GM11168 (cell line): ENCODE results near the gene DST.

Experiments
- in situ Hi-C: fragments of 300-500 bp; cut with MboI; formaldehyde crosslinking; loops from one replicate; pipeline ENCODE4 v1.12.0; 2022; ENCODE audit warnings: low sequenced_read_pairs; ENCODE audit not compliant: unreplicated experiment

The DST gene

DNA sequence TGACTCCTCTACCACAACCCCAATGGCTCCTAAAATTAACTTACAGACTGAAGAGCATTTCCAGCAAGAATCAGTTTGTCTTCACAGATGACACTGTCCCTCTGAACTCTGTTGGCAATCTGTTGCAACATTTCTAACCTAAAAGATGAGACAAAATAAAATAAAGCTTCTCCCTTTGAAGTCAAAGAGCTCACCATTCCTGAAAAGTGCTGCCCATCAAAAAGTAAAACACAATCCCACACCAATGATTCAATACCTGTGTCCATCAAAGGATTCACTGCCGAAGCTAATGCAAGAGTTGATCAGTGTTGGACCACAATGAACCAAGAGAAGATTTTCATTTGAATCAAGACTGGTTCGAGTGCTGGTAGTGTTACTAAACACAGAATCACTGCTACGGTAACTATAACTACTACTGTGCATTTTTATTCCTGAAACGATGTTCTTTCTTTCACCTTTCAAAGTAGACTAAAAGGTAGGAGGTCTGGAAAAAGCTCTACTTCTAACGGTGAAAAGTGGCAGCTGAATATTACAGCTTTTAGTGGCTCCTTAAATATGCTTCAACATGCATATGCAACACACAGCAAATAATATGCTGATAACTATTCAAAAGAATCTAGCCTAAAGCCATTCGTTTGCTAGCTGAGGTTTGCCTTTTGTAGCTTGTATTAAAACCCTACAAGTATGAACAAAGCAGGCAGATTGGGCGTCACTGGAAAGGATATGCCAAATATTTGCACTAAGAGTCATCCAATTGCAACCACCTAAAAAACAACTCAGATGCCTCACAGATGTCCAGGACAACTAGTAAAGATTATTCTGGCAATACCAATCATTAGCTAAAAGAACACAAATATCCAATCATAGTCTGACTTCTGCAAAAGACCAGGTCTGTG lies at the start of gene DST:
Gene DST, minus strand, starts transcription at position 524 of the 896 bp plus-strand sequence.
- in situ Hi-C loops, result loop anchor here (10.0 kb wide), 1 partner anchor 202 kb away; no protein-coding TSS in a partner anchor

DNA sequence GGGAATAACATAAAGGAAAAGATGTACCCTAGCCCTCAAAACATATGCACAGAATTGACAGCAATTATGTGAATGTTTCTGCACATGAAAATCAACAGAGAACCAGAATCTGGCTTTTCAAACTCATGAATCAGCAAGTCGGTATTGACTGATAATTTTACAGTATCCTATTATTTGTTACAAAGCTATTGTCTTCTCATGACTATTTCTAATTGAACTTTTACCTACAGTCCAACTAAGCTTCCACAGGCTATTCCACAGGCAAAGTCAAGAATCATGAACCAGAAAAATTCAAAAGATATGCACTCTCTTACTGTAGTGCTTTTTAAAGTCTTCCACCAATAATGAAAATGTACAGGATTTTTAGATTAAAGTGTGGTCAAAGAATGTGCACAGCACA lies 49.1 kb upstream of the DST start:
- in situ Hi-C loops, result no loop called here

DNA sequence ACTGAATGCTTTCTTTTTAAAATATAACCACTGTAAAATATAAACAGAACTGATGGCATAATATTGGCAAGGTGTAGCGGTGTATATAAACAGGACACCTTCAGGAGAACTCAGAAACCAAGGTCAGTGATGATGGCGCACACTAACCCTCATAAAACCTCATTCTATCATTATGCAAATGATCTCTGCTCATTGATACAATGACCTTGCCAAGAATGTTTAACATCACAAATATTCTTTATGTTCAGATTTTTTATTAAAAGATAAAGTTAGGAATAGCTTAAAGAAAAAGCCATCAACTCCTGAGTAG lies 48.6 kb upstream of the DST start:
- in situ Hi-C loops, result no loop called here

DNA sequence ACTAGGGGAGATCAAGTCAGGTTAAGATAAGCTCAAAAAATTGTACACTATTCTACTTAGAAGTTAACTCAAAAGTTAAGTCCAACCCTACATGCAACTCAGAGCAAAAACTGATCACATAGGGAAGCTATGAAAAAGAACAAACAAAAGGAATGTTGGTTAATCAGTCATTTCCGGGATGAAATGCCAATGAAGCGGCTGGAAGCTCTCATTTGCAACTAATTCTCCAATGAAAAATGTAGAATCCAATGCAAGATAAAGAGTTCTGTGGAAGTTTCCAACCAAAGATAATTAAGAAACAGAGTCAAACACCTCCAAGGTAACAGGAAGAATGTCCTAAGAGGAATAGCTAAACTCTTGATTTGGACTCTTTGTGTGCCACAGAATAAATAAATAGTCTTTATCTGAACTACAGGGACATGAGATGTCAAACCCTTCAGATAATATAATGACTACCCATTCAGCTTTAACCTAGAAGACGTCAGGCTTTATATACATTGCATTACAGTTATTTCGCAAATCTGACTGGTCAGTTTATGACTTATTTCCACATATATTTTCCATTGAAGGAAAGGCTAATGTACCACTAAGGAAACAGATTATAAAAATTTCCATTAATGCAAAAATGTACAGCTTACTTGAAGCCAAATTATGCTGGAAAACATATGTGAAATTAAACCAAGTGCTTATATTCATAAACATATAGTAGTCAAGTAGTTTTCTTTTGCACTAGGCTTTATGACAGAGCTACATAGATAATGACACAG lies 48.0 kb upstream of the DST start:
- in situ Hi-C loops, result no loop called here

DNA sequence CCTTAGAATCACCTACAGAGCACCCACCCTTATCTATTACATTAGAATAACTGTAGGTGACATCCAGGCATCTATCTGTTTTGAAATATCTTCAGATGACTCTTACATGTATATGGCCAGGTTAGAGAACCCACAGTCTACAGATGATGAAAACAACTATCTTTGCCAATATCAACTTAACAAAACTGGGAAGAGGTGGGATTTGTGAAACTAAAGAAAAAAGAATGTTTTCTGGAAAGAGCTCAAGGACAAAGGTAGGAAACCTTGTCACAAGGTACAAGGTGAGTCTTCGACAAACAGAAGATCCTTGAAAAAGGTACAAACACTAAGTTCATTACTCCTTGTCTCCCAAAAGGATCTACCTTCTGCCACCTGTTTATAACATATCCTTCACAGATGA lies 47.0 kb upstream of the DST start:
- in situ Hi-C loops, result no loop called here

DNA sequence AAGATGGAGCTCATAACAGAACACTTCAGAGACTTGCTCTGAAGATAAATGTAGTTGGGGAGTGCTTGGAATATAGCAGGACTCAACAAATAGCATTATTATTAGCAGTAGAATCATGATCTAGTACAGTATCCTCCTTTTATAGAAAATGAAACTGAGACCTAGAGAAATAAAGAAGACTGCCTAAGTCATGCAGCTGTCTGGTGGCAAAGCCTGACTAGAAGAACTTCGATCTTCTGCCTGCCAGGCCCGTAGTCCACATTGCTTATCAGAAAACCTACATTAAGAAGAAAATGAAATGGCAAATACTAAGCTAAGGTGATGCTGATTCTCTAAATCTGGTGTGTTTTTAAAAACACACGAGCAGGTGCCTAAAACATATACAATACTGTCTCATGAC lies 46.4 kb upstream of the DST start:
- in situ Hi-C loops, result no loop called here

DNA sequence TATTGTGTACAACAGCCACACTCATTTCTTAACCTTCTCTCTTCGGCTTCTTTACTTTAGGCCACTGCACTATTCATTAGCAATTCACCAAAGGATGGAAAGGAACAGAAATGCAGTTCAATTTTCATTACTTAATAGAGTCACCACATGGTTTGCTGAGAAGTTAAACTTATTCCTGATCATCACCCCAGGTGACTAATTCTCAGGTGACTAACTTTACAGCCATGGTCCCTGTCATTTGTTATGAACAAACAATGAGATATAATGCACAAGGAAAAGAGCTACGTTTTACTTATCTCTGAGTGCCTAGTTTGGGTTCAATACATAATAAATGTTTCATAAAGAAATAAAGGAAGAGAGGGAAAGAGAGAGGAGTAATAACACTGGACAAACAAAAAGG lies 45.8 kb upstream of the DST start:
- in situ Hi-C loops, result no loop called here

DNA sequence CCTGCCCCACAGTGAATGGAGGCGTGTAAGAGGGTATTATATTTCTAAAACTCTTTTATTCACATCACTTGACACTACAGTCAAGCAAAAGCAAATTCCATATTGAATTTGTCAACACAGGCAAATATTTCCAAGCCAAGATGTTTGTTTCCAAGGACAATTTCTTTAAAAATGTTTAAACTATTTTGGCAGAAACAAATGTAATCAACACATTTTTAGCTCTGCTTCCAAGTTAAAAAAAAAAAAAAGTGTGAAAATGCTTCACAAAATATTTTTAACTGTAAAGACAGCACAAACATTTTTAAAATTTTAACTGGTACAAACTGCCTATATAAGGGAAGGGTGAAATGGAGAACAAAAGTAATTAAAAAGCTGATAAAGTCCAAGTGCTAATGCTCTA lies 44.9 kb upstream of the DST start:
- in situ Hi-C loops, result no loop called here

DNA sequence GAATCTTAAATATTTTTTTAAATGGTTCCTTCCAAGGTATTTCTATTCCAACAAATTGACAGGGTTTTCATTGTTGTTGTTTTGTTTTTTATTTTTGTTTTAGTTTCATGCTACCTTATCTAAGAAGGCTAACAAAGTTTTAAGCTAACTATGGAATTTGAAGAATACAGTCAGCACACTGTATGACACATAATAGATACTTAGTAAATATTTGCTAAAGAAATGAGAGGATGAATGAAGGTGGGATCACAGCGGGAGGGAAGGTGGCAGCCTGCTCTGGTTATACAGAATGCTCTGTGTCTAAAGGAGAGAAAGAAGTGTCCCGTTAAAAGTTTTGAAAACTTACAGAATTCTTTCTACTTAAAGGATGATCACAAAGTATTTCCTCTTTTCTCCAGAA lies 43.7 kb upstream of the DST start:
- in situ Hi-C loops, result no loop called here

DNA sequence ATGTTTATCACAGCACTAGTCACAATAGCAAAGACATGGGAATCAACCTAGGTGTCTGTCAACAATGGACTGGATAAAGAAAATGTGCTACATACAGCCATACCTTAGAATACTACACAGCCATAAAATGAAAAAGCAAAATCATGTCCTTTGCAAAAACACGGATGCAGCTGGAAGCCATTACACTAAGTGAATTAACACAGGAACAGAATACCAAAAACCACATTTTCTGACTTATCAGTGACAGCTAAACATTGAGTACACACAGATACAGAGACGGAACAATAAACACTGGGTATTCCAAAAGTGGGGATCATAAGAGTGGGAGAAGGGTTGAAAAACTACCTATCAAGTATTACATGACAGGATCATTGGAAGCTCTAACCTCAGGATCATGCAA lies 43.3 kb upstream of the DST start:
- in situ Hi-C loops, result no loop called here

DNA sequence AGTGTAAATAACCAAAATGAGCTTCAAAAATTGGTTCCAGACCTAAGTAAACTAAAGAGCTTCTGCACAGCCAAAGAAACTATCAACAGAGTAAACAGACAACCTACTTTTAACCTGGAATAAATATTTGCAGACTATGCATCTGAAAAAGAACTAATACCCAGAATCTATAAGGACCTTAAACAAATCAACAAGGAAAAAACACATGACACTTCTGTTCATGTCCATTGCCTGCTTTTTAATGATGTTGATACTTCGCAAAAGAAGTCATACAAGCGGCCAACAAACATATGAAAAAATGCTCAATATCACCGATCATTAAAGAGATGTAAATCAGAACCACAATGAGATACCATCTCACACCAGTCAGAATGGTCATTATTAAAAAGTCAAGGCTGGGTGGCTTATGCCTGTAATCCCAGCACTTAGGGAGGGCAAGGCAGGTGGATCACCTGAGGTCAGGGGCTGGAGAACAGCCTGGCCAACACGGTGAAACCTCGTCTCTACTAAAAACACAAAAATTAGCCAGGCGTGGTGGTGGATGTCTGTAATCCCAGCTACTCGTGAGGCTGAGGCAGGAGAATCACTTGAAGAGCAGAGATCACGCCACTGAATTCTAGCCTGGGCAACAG lies 42.5 kb upstream of the DST start:
- in situ Hi-C loops, result no loop called here

DNA sequence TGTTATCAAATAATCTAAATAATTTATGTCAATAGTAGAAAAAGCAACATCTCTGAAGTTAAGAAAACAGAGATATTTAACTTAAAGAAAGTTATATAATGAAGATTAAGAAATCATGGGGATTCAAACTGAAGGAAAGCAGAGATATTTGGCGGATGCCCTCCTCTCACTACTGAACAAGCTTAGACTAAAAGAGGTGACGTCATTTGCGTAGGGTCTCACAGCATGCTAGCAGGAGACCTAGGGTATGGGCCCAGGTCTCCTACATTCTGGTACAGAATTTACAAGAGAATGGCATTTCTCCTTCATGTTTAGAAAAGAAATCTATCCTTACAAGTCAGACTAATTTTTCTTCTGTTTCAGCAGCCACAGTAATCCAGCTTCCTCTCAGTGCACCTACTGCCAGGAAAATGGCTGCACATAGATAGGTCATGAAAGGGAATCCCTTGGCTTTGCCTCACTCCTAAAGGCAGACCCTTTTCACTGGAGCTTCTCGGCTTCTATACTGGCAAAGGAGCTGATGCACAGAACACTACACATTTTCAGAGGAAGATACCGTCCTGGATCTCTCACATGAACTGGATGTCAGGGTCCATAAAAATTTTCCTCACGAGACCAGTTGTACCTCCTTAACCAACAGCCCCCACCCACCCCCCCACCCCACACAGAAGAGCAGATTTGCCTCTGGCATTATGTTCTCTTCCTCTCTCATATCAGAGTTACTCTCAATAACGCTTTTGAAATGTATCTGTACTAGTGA lies 41.8 kb upstream of the DST start:
- in situ Hi-C loops, result no loop called here

DNA sequence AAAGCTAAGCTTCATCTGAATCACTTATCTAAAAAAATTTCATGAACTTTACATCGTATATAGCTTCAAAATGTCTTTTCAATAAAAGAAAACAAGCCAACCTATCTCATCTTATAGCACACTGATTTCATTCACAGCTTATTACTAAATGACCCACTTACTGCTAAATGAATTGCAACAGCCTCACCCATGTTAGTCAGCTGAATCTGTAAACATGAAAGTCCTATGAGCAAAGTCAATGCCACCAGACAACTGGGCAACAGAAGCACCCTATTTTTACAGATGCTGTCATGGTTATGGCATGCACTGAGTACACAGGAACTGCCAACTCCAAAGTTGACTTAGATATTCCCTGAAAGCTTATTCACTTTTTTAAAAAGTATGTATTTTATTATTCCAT lies 41.2 kb upstream of the DST start:
- in situ Hi-C loops, result no loop called here

DNA sequence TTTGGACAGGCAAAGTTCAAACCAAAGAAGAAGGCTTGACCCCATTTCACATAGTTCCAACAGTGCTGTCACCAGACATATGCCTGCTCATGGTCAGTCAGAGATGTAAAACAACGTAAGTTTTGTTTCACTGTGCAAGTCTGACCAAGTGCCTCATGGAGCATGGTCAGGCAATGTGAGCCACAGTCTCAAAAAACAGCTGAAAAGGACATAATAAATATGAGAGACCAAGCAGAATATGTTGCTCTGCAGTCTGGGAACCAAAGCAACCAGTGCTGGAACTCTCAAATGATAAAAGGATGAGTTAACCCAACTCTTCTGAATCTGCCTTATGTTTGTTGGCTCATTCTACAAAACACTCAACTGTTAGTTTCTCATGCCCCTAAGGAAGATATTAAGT lies 39.9 kb upstream of the DST start:
- in situ Hi-C loops, result no loop called here

DNA sequence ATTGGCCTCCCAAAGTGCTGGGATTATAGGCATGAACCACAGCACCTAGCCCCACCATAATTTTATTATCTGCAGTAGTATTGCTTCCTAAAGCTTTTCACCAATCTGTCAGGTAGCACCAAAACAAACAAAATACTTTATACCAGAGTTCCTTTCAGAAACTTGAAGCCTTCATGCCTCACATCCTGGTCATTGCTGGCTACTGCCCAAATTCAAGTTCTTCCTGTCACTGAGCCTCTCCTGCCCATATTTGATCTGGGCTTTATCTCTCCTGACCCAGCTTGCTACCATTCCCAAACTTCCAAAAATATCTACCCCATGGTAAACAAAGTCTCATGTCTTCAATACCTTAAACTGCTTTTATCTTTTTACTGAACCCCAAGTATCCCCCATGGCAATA lies 34.9 kb upstream of the DST start:
- in situ Hi-C loops, result no loop called here

DNA sequence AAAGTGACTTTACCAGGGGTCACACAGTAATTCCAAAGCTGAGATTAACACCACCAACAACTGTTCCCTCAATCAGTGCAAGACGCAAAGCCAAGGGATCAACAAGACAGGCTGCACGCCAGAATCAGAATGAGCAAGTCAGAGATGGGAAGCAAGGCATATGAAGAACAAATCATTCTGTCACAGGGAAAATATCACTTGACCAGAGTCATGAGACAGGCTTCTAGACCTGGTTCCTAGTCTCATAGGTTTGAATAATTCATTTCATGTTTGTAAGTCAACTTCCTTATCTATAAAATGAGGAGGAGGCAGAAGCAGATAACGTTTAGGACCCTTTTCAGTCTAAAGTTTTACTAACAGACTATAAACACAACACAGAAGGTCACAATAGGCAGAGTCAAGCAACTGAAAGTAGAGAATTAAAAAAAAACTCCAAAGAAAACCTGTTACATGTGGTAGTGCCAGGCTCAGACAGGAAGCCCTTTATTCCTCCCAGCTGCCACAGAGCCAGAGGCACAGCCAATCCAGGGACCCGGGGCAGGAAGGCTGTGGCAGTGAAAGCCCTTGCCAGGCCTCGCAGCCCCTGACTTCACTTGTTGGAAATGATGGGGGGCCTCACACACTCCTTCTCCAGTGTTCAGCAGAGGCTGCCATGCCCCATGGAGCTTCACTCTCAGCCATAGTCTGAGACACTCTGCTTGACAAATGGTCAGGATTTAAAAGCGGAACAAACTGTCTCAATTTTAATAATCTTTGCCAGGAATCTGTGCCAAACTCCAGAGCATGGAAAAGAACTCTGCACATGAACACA lies 29.2 kb upstream of the DST start:
- in situ Hi-C loops, result no loop called here

DNA sequence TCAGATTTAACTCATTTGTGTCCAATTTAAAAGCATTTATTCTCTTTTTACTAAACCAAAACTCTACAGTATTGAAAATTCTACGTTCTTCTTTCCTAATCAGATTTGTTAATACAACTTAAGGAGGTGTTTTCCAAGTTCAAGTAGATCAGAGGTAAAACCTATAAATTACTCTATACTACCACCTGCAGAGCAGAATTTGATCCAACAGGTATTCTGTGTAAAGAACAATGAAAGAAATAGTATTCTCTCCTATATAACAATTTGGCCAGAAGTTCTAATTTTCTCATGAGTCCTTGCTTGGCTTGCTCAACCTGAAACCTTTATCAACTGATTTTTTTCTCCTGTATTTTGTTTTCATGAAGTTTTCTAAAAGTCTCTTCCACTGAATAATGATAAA lies 28.5 kb upstream of the DST start:
- in situ Hi-C loops, result no loop called here

DNA sequence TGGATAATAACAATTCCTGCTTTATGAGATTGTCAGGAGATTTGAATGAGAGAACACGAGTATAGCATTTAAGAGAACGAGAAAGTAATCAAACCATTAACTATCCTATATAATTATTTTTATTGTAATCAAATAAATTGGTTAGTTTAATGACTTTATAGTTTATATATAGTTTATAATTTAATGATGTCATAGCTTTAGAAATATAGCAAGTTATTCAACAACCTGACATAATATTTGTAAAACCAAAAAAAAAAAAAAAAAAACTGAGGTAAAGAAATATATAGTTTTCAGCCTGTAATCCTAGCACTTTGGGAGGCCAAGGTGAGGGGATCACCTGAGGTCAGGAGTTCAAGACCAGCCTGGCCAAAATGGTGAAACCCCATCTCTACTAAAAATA lies 26.4 kb upstream of the DST start:
- in situ Hi-C loops, result no loop called here

DNA sequence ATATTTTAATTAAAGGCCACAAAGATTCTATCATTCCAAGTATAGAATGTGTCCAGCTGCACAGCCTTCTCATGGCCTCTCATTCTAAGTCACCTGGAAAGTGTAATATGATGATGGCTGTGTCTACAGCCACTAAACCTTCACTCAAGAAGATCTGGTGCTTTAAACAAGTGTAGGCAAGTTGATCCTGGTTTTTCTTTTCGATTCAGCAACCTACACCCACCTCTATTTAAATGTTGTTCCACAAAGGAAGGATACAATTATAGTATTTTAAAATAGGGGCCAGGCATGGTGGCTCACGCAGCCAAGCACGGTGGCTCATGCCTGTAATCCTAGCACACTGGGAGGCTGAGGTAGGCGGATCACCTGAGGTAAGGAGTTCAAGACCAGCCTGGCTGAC lies 25.5 kb upstream of the DST start:
- in situ Hi-C loops, result no loop called here

DNA sequence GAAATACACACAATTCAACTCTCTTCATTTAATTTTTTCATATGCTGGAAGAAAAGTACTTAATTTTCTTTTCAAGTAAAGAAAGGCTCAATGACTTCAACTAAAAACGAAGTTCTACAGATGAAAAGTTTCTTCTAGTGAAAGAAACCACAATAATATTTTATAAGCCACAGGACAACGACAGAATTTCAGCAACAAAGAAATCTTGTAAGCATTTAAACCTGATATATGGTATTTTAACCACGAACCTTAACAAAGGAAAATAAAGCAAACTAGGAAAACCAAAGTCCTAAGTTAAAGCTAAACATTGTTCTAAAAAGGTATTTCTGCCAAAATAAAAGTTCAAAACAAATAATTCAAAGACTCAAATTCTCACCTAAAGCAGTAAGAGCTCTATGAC lies 24.6 kb upstream of the DST start:
- in situ Hi-C loops, result no loop called here
